ENCODE measurements around the gene ZBTB40. TPM values are rescaled to one million over a fixed set of nuclear protein-coding genes. Genes with fewer than 3 reads are reported as not detected.

ZBTB40 gene
- total RNA-seq, 1 experiment from 2014 or later, result 19.5 TPM

- no peaks in the 10 kb centered on the region; the same call in 1 of the 2 replicates for H3K79me2 ChIP-seq (ENCODE audit: insufficient read depth, low read length)
- no peak overlapping the region for H3K9ac ChIP-seq (ENCODE audit: low read length)
- no peak for TF ChIP-seq MAX (IDR thresholded peaks at IDR 0.05)
- no peak for TF ChIP-seq SP1 (IDR thresholded peaks at IDR 0.05; ENCODE audit: low read depth)
- no peak for TF ChIP-seq ZBTB33 (IDR thresholded peaks at IDR 0.05; ENCODE audit: extremely low read depth, insufficient replicate concordance, low read length)
- TF ChIP-seq CTCF (IDR thresholded peaks at IDR 0.05 in 2 of 3, conservative IDR thresholded peaks at IDR 0.05 in 1 of 3; ENCODE audit: borderline replicate concordance in 1 of 3, insufficient read depth in 1 of 3, low read depth in 2 of 3, low read length in 2 of 3), result no peak
- TF ChIP-seq JUND (IDR thresholded peaks at IDR 0.05), result no peak
- TF ChIP-seq RAD21 (IDR thresholded peaks at IDR 0.05; ENCODE audit: low read depth), result no peak
- TF ChIP-seq CEBPB (IDR thresholded peaks at IDR 0.05; ENCODE audit: low read depth), result no peak
- TF ChIP-seq FOSL1 (IDR thresholded peaks at IDR 0.05; ENCODE audit: low read depth), result no peak
- TF ChIP-seq EGR1 (IDR thresholded peaks at IDR 0.05; ENCODE audit: low read depth), result no peak
- no peak for TF ChIP-seq REST (IDR thresholded peaks at IDR 0.05; ENCODE audit: low read depth)
- TF ChIP-seq SIN3A (IDR thresholded peaks at IDR 0.05; ENCODE audit: low read depth), result no peak
- TF ChIP-seq CBX3 (IDR thresholded peaks at IDR 0.05; ENCODE audit: low read depth), result no peak
- no peak for TF ChIP-seq YY1 (IDR thresholded peaks at IDR 0.05; ENCODE audit: extremely low read depth, insufficient replicate concordance, low read depth, low read length)
- no peak for TF ChIP-seq EZH2 (IDR thresholded peaks at IDR 0.05)
- TF ChIP-seq TCF7L2 (IDR thresholded peaks at IDR 0.05; ENCODE audit: borderline replicate concordance, extremely low read depth, insufficient read depth, insufficient read length), result no peak
- no peak for TF ChIP-seq POLR2AphosphoS5 (IDR thresholded peaks at IDR 0.05; ENCODE audit: low read depth, low read length)
- no peak for TF ChIP-seq ZNF274 (IDR thresholded peaks at IDR 0.05; ENCODE audit: low read depth, low read length)
- no peak for TF ChIP-seq ELF1 (IDR thresholded peaks at IDR 0.05; ENCODE audit: borderline replicate concordance, low read depth)
- no peak for TF ChIP-seq SRF (IDR thresholded peaks at IDR 0.05; ENCODE audit: low read depth)
- no peak for TF ChIP-seq EZH2phosphoT487 (IDR thresholded peaks at IDR 0.05; ENCODE audit: borderline replicate concordance)
- no peak overlapping the region for H3K27ac ChIP-seq (ENCODE audit: low read depth, low read length)
- peaks cover 10 to 18% of the 10 kb centered on the region in 2 experiments; a peak in 3 of 4 replicates for H3K36me3 ChIP-seq (ENCODE audit: control insufficient read depth in 1 of 2, insufficient read depth in 2 of 2, low read length in 2 of 2)
- DNase-seq (ENCODE audit: low read depth, low spot score) (no peak), ATAC-seq (no peak)
- ChIA-PET CTCF (no interaction called here), RAD21 (ENCODE audit: low non-redundant PET in 1 of 2, low total read pairs in 2 of 2, uncharacterized antibody in 2 of 2, unreplicated experiment in 2 of 2) (no interaction called here), POLR2A (no interaction called here)
- no TSS peak for BruUV-seq (replicated peaks)
- H2AFZ ChIP-seq (ENCODE audit: low read depth, low read length, poor library complexity, severe bottlenecking), result no peak overlapping the region
- H3K4me1 ChIP-seq (ENCODE audit: control insufficient read depth in 1 of 2, insufficient read depth in 2 of 2, low read length in 2 of 2), result peaks cover 6 to 7% of the 10 kb centered on the region in 2 experiments; a peak in 3 of 4 replicates
- H3K9me2 ChIP-seq (ENCODE audit: insufficient read depth), result no peaks in the 10 kb centered on the region
- no peaks in the 10 kb centered on the region for H3K9me3 ChIP-seq (ENCODE audit: control insufficient read depth in 1 of 2, insufficient read depth in 1 of 2, low read depth in 1 of 2, low read length in 2 of 2)
- H3K4me2 ChIP-seq (ENCODE audit: low read length), result no peak overlapping the region
- intact Hi-C loops (cut with micrococcal nuclease), result no loop called here
- H3K4me3 ChIP-seq (replicated peaks in 1 of 2; ENCODE audit: low read depth in 1 of 2, low read length in 2 of 2), result no peak overlapping the region
- H4K20me1 ChIP-seq (ENCODE audit: insufficient read depth), result no peaks in the 10 kb centered on the region
- no peaks in the 10 kb centered on the region for H3K27me3 ChIP-seq (ENCODE audit: insufficient read depth, low read length)
These were observed 52.2 kb downstream of the ZBTB40 start for GRCh38 chr1:22503721-22504410.

Measured in HCT116 (cell line).